Osteoblast (primary cell): ENCODE data around the gene PACS1. TPM values are rescaled to one million over a fixed set of nuclear protein-coding genes. Genes with fewer than 3 reads are reported as not detected.
"Not testable (repeated sequence)": the region's sequence is repeated elsewhere in the genome, so short reads cannot be mapped to it uniquely, and the experiment has no call there.

Source experiments
- DNase-seq: peaks from one replicate; pipeline ENCODE4 v3.0.0; 2011; ENCODE audit warnings: low spot score, mixed read lengths; ENCODE audit not compliant: insufficient read length; ENCODE audit errors: missing footprints
- H2AFZ ChIP-seq: 2 replicates; pipeline ENCODE4 v1.6.0; 2011; ENCODE audit warnings: mild to moderate bottlenecking, low read length
- H3K27ac ChIP-seq: 2 replicates; pipeline ENCODE4 v1.5.1; 2011; ENCODE audit warnings: mild to moderate bottlenecking, low read depth, low read length, moderate library complexity
- H3K27me3 ChIP-seq: 2 replicates; pipeline ENCODE4 v1.6.0; 2012; ENCODE audit warnings: mild to moderate bottlenecking, control low read depth, inconsistent platforms, low read length, moderate library complexity; ENCODE audit not compliant: insufficient read depth
- H3K36me3 ChIP-seq: 2 replicates; pipeline ENCODE4 v1.5.1; 2011; ENCODE audit warnings: mild to moderate bottlenecking, low read length, control low read depth, moderate library complexity; ENCODE audit not compliant: insufficient read depth
- H3K4me1 ChIP-seq: 2 replicates; pipeline ENCODE4 v1.5.1; 2011; ENCODE audit warnings: mild to moderate bottlenecking, low read length, control low read depth, moderate library complexity; ENCODE audit not compliant: insufficient read depth
- H3K4me2 ChIP-seq: 2 replicates; pipeline ENCODE4 v1.6.0; 2011; ENCODE audit warnings: mild to moderate bottlenecking, low read length; ENCODE audit not compliant: insufficient read depth
- H3K4me3 ChIP-seq: fragments of 200-600 bp; sonication (generic); 3 replicates; pipeline ENCODE4 v1.5.1; 2012; ENCODE audit warnings: mild to moderate bottlenecking, low read length, inconsistent platforms; ENCODE audit not compliant: insufficient read depth
- H3K79me2 ChIP-seq: 2 replicates; pipeline ENCODE4 v1.6.0; 2012; ENCODE audit warnings: mild to moderate bottlenecking, low read length, control low read depth, inconsistent platforms; ENCODE audit not compliant: insufficient read depth
- H3K9me3 ChIP-seq: 2 replicates; pipeline ENCODE4 v1.5.1; 2011; ENCODE audit warnings: low read depth, low read length, control low read depth
- H4K20me1 ChIP-seq: 2 replicates; pipeline ENCODE4 v1.6.0; 2012; ENCODE audit warnings: mild to moderate bottlenecking, low read length, control low read depth; ENCODE audit not compliant: insufficient read depth
- CTCF ChIP-seq: IDR thresholded peaks from 2 replicates; pipeline ENCODE4 v1.5.1; 2011; ENCODE audit warnings: mild to moderate bottlenecking, low read depth, low read length, moderate library complexity; ENCODE audit errors: extremely low read depth
- total RNA-seq: library from RNA; depleted of rRNA; stranded (reverse); fragments of >200 nt; gene quantifications from 2 replicates; pipeline ENCODE4 v1.2.3, GENCODE V29; 2012

Gene PACS1
- total RNA-seq, 1 donor: 38.0 TPM

- peaks cover 11% of the 10 kb centered on the region for H3K79me2 ChIP-seq
- peaks cover 6% of the 10 kb centered on the region for H3K27me3 ChIP-seq
- H3K9me3 ChIP-seq: no peaks in the 10 kb centered on the region
- no peak for TF ChIP-seq CTCF
- H3K36me3 ChIP-seq: peaks cover 44% of the 10 kb centered on the region
- no peak overlapping the region for H2AFZ ChIP-seq
- no peaks in the 10 kb centered on the region for H3K4me1 ChIP-seq
- H3K27ac ChIP-seq: no peak overlapping the region
- no peak for DNase-seq
- H3K4me3 ChIP-seq: no peak overlapping the region
- peaks cover 26% of the 10 kb centered on the region for H4K20me1 ChIP-seq
- no peak overlapping the region for H3K4me2 ChIP-seq
Observed at GRCh38 chr11:66275984-66276612, 206.0 kb downstream of the PACS1 start.

- not testable (repeated sequence) for H3K79me2 ChIP-seq, H3K27me3 ChIP-seq, H3K27ac ChIP-seq, H2AFZ ChIP-seq, H3K4me1 ChIP-seq, H3K4me3 ChIP-seq, DNase-seq, H3K4me2 ChIP-seq, H3K9me3 ChIP-seq
- H3K36me3 ChIP-seq: peaks cover 42% of the 10 kb centered on the region
- H4K20me1 ChIP-seq: peaks cover 23% of the 10 kb centered on the region
Observed at GRCh38 chr11:66276619-66277018, 206.5 kb downstream of the PACS1 start.

- not testable (repeated sequence) for H3K4me2 ChIP-seq, H3K27me3 ChIP-seq, H3K4me1 ChIP-seq, H2AFZ ChIP-seq, H3K9me3 ChIP-seq, H3K79me2 ChIP-seq, H3K27ac ChIP-seq, H3K4me3 ChIP-seq, DNase-seq
- peaks cover 38% of the 10 kb centered on the region for H3K36me3 ChIP-seq
- peaks cover 25% of the 10 kb centered on the region for H4K20me1 ChIP-seq
Observed at GRCh38 chr11:66277064-66277463, 207.0 kb downstream of the PACS1 start.

- peak within 1 kb of the TSS; percentile 37 for H3K4me3 ChIP-seq
Observed at GRCh38 chr11:66277471-66278362, 207.6 kb downstream of the PACS1 start, which contains the start of gene CNIH2. TSS of gene CNIH2 (plus strand) at chr11:66278175. CDS start at chr11:66278457, 282 bp downstream.

More at GRCh38 chr11:66277471-66278362, 207.6 kb downstream of the PACS1 start, which contains the start of gene CNIH2:
- no peak for TF ChIP-seq CTCF
- peak; percentile 98 for DNase-seq
- H3K27ac ChIP-seq: no peak within 1 kb of the TSS
- H3K79me2 ChIP-seq: no peaks in the 10 kb centered on the region
- peaks cover 6% of the 10 kb centered on the region for H3K27me3 ChIP-seq
- peaks cover 31% of the 10 kb centered on the region for H3K36me3 ChIP-seq
- H2AFZ ChIP-seq: no peak within 1 kb of the TSS
- peaks cover 3% of the 10 kb centered on the region for H3K4me1 ChIP-seq
- no peak within 1 kb of the TSS for H3K4me2 ChIP-seq
- H4K20me1 ChIP-seq: peaks cover 20% of the 10 kb centered on the region
- H3K9me3 ChIP-seq: no peaks in the 10 kb centered on the region
